ENCODE measurements around the gene COPE.
"Not testable (repeated sequence)": the region's sequence is repeated elsewhere in the genome, so short reads cannot be mapped to it uniquely, and the experiment has no call there.

The COPE gene

DNA sequence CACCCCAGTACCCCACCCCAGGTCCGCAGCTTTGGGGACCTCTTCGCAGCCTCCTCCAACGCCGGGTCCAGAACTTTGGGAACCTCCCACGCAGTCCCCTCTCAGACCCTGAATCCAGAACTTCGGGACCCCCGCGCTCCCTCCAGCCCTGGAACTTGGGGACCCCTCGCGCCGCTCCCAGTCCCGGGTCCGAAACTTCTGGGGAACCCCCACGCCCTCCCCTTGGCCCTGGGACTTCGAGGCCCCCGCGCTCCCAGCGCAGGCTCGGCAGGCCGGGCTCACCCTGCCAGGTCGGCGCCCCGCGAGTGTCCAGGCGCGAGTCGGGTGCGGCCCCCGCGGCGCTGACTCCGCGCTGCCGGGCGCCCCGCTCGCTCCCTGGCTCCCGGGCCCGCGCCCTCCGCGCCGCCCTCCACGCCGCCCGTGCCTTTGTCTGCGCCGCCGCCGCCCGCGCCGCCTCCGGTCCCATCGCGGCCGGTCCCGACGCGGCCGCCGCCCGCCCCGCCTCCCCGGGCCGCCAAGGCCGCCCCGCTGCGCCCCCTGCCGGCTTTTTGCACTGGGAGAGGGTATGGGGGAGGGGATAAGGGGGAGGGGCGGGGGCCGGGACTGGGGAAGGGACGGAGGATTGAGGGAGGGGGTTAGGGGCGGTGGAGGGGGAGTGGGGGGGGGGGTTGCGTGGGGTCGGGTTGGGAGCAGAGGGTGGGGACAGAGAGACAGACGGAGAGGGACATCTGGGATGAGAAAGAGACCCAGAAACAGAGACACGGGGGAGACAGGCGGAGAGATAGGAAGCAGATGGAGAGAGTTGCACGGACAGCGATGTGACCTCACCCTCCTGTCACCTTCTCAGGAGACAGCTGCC, 21.8 kb upstream of the COPE start, which contains the start of gene HOMER3:
HOMER3 (minus strand) TSS at position 449 of the 859 bp plus-strand sequence. CDS start 2,235 bp downstream, outside the sequence.
- DNase-seq, result peak; percentile 94

DNA sequence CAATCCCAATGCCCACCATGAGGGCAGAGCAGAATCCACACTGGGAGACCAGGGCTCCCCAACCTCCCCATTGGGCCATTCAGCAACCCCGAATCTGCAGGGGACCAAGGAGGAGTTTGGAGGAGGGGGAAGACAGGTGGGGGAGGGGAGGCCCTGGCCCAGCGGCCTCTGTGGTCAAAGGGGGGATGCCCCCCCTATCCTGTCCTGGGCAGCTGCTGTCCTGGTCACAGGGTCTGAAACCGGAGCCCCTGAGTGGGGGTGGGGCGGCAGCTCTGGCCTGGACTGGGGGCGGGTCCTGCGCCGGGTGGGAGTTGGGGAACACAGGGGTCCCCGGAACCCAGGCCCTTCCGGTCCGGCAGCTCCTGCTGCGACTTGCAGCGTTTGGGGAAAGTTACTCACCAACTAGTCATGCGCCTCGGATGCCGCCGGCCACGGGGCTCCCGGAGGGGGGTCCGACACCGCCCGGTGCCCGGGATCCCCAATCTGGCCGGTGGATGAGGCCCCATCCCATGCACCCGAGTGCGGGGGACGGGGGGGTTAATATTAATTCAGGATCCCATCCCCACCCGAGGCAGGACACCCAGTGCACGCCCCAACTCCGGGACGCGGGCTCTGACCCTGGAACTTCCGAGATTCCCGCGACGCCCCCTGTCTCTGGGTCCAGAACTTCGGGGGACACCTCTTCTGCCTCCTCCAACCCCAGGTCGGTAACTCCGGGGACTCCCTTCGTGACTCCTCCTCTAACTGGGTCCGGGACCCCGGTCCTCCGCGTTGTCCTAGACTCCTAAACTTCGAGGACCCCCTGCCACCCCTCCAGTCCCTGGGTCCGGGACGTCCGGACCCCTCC, 21.0 kb upstream of the COPE start:
- DNase-seq, result no peak

DNA sequence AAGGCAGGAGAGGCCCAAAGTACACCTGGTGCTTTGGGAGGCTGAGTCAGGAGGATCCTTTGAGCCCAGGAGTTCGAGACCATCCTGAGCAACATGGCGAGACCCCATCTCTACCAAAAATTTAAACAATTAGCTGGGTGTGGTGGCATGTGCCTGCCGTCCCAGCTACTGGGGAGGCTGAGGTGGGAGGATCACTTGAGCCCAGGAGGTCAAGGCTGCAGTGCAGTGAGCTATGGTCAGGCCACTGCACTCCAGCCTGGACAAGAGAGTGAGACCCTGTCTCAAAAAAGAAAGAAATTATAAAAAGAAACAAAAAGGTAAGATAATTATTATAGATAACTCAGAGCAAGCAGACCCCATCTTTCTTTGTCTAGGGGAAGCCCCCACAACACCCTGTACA, 20.0 kb upstream of the COPE start:
- no peak for DNase-seq

DNA sequence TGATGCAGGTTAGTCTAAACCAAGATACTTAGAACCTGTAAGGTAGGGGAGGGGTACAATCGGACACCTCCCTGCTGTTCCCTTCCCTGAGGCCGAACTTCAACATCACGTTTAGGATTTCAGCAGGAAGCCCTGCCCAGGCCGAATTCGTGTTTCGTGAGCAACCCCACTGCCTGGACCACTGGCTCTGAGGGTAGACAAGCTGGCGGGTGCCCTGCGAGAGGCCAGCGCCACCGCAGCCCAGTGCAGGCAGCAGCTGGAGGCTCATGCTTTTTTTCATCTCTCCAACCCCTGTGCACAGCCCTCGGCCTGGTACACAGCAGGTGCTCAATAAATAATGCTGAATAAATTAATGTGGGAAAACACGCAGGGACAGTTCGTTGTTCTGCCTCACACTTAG, 14.1 kb upstream of the COPE start:
- DNase-seq, result no peak

DNA sequence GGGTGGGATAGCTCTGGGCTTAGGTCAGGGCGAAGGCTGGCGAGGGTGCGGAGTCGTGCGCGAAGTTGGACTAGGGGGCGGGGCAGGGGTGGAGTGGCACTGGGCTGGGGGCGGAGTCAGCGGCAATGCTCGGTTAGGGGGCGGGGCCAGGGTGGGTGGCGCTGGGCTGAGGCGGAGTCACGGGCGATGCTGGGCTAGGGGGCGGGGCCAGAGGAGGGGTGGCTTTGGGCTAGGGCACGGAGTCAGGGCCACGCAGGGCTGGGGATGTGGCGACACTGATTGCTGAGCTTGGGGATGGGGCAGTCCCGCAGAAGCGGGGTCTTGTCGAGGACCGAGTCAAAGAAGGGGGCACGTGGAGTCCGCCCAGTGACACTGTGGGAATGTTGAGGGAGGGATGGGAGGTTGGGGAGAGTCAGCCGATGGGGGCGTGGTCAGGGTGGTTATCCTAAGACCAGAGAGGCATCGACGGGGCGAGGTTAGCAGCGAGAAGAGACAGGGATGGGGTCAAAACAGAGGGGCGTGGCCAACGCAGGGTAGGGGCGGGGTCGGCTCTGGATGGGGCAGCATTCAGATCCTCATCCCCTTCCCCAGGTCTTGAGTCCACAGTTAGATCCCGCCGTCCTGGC, 13.1 kb upstream of the COPE start:
- peak; percentile 95 for DNase-seq

DNA sequence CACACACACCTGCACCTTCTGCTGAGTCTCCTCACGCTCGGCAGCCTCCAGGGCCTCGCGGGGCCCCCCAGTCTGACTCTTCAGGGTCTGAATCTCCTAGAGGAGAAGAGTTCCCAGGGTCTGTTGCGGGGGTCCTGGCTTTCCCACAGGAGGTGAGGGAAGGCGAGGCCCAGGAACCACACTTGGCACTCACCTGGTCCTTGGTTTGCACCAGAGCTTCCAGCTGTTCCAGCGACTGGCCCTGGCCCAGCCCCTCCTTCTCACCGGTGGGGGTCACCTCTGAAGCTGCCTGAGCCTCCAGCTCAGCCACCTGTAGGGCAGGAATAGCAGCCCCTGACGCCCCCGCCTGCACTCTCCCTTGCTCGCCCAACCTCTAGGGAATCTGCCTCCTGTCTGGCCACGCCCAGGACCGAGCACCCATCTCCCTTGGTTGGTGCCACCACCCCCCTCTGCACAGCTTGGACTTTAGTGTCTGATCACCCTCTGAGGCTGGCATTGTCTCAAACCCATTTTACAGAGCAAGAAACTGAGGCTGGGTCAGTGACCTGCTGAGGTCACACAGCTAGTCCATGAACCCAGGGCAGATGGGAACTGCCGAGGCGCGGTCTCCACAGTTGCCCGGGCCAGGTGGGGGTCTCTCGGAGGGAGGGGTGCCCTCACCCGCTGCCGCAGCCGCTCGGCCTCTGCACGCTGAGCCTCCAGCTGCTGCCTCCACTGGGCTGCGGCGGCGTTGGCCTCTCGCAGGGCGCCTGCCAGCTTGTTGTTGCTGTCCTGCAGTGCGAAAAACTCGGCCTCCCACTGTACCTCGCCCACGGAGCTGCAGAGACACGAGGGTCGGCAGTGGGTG, 12.4 kb upstream of the COPE start:
- no peak for DNase-seq

DNA sequence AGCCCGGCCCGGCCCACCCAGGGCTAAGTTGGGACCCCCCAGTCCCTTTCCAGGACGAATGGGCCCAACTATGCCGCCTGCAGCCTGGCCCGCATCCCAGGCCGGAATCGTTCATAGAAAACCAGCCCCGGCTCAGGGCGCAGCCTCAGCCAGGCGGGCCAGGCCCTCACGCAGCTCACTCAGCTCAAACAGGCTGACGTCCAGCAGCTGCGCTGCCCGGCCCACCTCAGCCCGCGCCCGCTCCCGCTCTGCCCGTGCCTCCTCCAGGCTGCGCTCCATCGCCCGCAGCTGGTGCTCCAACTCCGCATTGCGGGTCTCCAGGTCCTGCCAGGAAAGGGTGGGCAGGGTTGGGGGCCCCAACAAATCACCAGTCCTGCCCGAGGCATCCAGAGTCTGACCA, 10.1 kb upstream of the COPE start:
- no peak for DNase-seq

DNA sequence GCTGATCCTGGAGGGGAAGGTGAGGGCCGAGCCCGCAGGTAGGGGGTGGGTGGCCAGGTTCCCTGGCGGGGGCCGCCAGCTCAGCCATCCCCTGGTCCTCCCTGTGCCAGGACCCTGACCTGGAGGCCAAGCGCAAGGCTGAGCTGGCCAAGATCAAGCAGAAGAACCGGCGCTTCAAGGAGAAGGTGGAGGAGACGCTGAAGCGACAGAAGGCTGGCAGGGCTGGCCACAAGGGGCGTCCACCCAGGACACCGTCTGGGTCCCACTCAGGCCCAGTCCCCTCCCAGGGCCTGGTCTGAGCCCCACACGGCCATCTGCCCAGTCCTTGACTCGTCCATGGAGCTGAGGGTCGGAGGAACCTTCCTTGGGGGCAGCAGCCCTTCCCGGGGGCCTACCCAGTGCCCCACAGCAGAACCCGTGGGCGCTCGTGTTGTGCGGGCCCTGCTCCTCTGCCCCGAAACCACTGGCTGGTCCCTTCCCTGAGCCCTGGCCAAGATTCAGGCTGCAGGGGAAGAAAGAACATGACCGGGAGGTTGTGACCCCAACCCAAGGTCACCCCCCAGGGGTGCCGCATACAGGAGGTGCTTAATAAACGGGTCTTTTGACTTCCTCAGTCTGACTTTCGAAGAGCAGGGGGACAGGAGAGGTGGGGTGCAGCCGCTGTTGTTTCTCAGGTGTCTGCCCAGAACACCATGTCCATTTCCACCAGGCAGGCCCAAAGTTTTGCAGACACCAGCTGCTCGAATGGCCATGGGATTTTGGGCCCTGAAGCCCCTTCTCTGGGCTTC, 9.0 kb upstream of the COPE start:
- DNase-seq, result no peak

DNA sequence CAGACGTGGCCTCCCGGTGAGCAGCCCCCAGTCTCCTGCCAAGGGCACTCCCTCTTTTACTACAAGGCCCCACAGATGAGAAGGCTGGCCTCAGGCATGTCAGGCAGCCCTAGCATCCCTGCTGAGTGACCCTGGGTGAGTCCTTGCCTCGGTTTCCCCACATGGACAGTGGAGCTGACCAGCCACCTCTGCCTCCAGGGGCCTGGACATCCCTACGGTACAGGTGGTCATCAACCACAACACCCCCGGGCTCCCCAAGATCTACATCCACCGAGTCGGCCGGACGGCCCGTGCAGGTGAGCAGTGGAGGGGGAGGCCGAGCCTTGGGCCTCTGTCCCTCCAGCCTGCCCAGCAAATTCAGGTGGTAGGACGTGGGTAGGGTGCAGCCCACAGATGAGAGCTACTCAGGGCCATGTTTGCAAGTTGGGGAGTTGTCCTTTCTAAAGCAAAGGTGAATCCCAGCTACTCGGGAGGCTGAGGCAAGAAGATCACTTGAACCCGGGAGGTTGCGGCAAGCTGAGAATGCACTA, 5.6 kb upstream of the COPE start:
- no peak for DNase-seq

DNA sequence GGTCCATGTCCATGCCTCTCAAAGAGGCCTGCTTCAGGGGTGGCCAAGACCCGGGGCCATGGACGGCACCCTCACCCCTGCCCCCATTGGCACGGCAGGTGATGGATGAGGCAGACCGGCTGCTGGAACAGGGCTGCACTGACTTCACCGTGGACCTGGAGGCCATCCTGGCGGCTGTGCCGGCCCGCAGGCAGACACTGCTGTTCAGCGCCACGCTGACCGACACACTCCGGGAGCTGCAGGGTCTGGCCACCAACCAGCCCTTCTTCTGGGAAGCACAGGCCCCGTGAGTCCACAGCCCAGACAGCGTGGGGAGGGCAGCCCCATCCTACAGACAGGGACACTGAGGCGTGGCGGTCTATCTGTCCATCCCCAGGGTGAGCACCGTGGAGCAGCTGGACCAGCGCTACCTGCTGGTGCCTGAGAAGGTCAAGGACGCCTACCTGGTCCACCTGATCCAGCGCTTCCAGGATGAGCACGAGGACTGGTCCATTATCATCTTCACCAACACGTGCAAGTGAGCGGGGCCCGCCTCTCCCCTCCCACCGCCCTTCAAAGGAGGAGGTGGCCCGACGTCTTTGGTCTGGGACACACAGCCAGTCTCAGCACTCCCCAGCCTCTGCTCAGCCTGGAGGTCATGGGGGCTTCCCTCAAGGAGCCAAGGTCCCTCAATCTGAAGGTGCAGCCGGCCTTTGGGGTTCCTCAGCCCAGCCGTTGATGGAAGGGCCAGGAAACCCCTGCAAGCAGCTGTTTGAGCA, 3.2 kb upstream of the COPE start:
- no peak for DNase-seq

DNA sequence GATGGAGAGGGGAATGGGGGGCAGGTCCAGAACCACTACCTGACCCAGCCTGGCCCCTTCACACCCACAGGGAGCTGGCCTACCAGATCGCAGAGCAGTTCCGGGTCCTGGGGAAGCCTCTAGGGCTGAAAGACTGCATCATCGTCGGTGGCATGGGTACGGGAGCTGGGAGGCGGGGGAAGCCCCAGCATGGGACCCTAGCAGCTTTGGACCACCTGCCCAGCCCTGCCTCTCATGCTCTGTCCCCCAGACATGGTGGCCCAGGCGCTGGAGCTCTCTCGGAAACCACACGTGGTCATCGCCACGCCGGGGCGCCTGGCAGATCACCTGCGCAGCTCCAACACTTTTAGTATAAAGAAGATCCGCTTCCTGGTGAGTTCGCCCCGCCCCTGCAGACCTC, 2.4 kb upstream of the COPE start:
- no peak for DNase-seq

DNA sequence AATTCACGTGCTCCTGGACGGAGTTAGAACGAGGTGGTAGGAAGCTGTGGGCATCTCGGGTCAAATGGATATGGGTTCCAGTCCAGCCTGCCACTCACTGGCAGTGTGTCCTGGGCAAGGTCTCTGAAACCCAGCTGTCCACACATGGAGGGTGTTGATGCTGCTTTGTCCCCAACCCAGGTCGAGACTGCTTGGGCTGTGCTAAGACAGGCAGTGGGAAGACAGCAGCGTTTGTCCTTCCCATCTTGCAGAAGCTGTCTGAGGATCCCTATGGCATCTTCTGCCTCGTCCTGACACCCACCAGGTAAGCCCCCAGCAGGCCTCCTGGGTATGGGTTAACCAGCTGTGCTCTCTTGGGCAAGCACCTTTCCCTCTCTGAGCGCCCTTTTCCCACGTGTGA, 1.2 kb upstream of the COPE start:
- DNase-seq, result no peak

DNA sequence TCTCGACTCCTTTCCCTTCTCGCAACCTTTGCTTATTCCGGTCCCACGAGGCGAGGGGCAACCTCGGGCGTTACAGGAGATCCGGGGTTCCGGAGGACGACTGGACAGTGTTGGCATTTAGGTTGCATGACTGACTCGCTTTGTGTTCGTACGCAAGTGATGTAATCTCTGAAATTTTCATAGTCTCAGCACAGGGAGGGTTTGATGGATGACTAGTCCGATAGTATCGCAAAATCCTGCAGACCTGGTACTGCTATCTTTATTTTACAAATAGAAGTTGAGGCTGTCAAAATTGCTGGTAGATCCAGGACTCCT, 670 bp upstream of the COPE start:
- no peak for DNase-seq

DNA sequence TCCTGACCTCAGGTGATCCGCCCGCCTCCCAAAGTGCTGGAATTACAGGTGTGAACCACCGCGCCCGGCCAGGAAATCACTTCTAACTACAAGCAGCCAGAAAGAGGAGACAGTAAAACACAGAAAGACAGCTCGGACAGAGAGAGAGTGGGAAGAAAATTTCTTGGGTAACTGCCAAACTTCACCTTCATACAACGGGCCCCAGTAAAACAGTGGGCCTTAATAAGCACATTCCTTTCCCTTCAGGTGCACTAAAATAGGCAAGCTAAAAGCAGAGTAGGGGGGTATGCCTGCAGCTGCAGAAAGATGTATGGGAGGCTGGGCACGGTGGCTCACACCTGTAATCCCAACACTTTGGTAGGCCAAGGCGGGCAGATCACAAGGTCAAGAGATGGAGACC, 1.6 kb downstream of the COPE start:
- not testable (repeated sequence) for DNase-seq

DNA sequence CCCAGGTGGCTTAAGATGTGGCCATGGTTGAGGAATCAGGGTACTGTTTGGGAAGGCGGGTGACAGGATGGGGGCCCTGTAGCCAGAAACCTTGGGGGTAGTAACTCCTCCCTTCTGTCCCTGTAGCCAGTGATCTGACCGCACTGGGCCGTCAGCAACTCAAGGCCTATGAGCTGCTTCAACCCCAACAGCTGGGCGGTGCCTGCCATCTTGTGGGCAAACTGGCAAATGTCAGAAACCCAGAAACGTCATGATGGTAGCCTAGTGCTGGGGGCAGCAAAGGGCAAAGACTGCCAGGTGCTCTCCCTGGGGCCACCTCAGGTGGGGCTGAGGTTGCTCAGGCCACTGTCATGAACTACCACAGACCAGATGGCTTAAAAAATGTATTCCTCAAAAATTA, 3.5 kb downstream of the COPE start:
- DNase-seq, result no peak

DNA sequence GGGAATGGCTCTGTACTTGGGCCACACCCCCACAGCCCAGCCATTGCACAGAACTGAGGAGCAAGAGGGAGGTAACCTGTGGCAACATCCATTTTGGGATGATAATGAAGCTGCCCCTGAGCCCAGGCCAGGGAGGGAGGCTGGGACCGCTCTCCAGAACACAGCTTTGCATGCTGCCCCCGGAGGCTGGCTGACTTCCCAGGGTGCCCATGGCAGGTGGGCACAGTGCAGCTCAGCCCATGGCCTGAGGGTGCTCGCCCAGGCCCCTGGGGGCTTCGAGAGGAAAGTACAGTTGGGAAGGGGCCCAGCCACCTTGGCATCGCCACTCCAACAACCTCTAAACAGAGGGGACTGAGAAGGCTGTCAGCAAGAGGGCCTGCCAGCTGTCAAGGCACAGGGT, 5.7 kb downstream of the COPE start:
- no peak for DNase-seq

DNA sequence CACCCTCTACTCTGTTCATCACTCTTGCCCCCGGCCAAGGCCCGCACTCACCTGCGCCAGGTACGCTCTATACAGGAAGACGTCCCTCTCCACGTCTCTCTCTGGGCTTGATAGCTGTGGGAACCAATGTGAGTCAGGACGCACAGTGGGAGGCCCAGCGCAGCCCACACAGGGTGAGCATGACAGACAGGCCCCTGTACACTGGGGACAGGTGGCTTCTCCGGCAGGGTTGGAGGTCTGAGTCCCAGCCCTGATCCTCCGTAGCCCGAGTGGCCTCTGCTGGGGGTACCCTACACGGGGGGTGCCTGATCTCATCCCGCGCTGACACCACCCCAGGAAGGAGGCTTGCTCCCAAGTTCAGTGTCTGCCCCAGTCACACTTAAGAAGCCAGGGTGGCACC, 6.3 kb downstream of the COPE start:
- no peak for DNase-seq

DNA sequence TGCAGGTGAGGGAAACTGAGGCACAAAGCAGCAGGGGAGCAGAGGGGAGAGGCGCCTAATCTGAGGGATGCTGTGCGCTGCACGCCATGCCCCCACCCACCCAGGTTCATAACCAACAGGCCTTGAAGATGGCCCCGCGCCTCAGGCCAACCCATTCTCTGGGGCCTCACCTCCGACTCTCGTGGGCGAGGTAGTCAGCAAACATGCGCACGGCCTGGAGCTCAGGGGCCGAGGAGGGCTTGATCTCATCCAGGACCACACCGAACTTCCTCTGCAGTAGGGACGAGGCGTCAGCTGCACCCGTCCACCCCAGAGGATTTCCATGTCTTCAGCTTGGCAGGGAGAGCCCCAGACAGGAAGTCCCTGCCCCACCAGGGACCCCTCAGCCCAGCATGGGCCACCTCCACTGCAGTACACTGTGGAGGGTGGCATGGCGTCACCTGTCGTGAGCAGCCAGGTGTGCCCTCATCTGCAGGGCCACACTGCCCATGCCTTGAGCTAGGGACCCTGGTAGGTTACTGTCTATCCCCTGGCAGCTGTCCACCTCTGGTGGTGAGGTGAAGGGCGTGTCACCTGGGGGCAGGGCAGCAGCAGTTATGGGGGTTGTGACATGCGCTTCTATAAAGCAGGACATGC, 8.3 kb downstream of the COPE start:
- no peak for DNase-seq

DNA sequence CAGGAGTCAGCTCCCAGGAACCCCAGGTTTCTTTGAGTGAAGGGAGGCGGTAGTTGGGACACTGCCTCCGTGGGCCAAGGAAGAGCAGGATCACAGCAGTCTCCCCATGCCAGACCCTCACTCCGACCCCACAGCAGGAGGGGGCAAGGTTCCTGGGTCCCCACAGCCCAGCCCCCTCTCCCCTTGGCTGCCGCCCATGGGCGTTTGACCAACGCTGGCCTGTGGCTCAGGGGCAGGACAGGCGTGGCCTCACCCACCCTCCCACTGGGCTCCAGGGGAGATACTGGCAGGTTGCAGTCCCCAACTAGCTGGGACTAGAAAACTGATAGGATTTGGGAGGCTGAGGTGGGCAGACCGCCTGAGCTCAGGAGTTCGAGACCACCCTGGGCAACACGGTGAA, 9.2 kb downstream of the COPE start:
- DNase-seq, result no peak

DNA sequence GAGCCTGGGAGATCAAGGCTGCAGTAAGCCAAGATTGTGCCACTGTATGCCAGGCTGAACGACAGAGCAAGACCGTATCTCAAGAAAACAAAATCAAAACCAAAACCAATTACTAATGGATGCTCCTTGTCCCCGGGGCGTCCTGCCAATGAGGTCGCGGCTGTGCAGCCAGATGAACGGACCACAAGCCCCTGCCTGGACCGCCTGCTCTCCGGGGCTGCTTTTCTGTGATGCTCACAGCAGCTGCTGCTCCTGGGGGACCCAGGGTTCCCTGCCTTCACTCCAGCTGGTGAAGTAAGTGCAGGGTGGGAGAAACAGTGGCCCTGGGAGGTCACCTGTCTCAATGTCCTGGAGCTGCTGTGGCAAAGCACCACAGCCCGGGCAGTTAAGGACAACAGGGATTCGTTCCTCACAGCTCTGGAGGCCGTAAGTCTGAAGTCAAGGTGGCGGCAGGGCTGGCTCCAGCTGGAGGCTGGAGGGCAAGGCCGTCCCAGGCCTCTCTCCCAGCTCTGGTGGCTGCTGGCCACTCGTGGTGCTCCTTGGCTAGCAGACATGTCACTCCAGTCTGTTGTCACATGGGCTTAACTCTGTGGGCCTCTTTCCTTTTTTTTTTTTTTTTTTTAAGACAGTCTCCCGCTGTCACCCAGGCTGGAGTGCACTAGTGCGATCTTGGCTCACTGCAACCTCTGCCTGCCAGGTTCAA, 10.1 kb downstream of the COPE start:
- no peak for DNase-seq

All from activated CD8-positive, alpha-beta memory T cell treated with anti-CD3 and anti-CD28 coated beads, Interleukin-2, amount 50 U/mL, for 48 hours (primary cell).